Brain microvascular endothelial cell (primary cell): ENCODE results near the gene CSF2.

Experiments
- DNase-seq: peaks from one replicate; pipeline ENCODE4 v3.0.0-alpha.2; 2020
- H3K27ac ChIP-seq: fragments of 250-450 bp; sonication (Bioruptor Pico); 2 replicates; pipeline ENCODE4 v1.5.1; 2020; ENCODE audit warnings: mild to moderate bottlenecking, moderate library complexity
- H3K27me3 ChIP-seq: fragments of 250-450 bp; sonication (Bioruptor Pico); replicated peaks from 2 replicates; pipeline ENCODE4 v1.5.1; 2020; ENCODE audit warnings: mild to moderate bottlenecking
- H3K36me3 ChIP-seq: fragments of 250-450 bp; sonication (Bioruptor Pico); replicated peaks from 2 replicates; pipeline ENCODE4 v1.5.1; 2020; ENCODE audit warnings: mild to moderate bottlenecking
- H3K4me3 ChIP-seq: 2 replicates; pipeline ENCODE4 v1.5.1; 2011; ENCODE audit warnings: low read depth, mild to moderate bottlenecking, control low read depth, low read length, moderate library complexity
- in situ Hi-C: cut with HindIII; loops from 2 replicates; pipeline ENCODE4 v1.10.0; 2017; ENCODE audit warnings: low sequenced_read_pairs, low pct_ligation_motif_present
- TF ChIP-seq, protein P1 (sequence below): IDR thresholded peaks from 2 replicates; pipeline ENCODE4 v1.5.1; 2011; ENCODE audit warnings: low read depth, mild to moderate bottlenecking, moderate library complexity, low read length, control low read depth, inconsistent platforms; ENCODE audit errors: missing control alignments

The CSF2 gene

GRCh38 chr5:132067941-132068808 is 5.4 kb upstream of the CSF2 start:
- TF ChIP-seq, protein P1, sequence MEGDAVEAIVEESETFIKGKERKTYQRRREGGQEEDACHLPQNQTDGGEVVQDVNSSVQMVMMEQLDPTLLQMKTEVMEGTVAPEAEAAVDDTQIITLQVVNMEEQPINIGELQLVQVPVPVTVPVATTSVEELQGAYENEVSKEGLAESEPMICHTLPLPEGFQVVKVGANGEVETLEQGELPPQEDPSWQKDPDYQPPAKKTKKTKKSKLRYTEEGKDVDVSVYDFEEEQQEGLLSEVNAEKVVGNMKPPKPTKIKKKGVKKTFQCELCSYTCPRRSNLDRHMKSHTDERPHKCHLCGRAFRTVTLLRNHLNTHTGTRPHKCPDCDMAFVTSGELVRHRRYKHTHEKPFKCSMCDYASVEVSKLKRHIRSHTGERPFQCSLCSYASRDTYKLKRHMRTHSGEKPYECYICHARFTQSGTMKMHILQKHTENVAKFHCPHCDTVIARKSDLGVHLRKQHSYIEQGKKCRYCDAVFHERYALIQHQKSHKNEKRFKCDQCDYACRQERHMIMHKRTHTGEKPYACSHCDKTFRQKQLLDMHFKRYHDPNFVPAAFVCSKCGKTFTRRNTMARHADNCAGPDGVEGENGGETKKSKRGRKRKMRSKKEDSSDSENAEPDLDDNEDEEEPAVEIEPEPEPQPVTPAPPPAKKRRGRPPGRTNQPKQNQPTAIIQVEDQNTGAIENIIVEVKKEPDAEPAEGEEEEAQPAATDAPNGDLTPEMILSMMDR = no peak
- in situ Hi-C loops = no loop called here

GRCh38 chr5:132069561-132069960 is 4.0 kb upstream of the CSF2 start:
- no peak for DNase-seq
- H3K27ac ChIP-seq = no peak overlapping the region
- in situ Hi-C loops = no loop called here
- H3K36me3 ChIP-seq = no peaks in the 10 kb centered on the region
- TF ChIP-seq, protein P1 = no peak
- no peaks in the 10 kb centered on the region for H3K27me3 ChIP-seq
- no peak overlapping the region for H3K4me3 ChIP-seq

More at GRCh38 chr5:132067941-132068808, 5.4 kb upstream of the CSF2 start:
- Histone ChIP-seq H3K27me3 (no peaks in the 10 kb centered on the region), H3K36me3 (no peaks in the 10 kb centered on the region), H3K4me3 (no peak overlapping the region), H3K27ac (no peak overlapping the region)
- no peak for DNase-seq

GRCh38 chr5:132069994-132070393 is 3.6 kb upstream of the CSF2 start:
- TF ChIP-seq, protein P1 = no peak
- Histone ChIP-seq H3K4me3 (no peak overlapping the region), H3K27ac (no peak overlapping the region), H3K27me3 (no peaks in the 10 kb centered on the region), H3K36me3 (no peaks in the 10 kb centered on the region)
- DNase-seq = no peak
- in situ Hi-C loops = no loop called here

DNA sequence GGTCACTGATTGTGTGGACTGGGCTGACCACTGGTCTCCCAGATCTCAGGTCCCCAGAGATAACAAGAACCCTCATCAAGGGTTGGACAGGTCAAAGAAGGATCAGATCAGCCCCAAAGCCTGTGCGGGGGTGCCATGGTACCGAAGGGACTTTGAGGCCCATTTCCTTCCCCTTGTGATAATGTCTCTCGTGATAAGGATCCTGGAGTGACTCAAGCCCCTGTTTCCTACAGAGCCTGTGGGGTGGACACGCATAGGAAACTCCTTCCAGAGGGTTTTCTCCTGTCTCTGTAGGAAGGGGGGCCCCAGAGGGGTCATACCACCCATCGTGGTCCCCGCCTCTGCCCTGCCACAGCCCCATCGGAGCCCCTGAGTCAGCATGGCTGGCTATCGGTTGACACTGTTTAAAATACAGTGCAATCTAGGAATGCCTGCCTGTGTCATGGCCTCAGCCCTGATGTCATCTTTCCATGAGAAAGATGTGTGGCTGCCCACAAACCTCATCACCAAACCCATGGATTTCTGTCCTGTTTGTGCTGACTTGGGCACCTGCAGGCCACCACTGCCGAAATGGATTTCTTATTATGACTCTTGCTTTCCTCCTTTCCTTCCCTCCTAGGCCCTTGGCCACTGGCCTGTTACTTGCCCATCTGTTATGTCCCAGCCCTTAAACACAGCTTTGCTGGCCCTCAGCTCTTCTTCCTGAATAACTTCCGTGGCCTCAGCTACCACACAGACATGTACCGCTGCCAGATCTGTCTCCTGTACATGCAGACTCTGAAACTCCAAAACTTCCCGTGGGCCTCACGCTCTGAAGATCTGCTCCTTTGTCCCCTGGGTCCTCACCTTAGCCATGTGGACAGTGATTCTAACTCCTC is 2.9 kb upstream of the CSF2 start:
- DNase-seq = peak; percentile 41
- H3K36me3 ChIP-seq = no peaks in the 10 kb centered on the region
- in situ Hi-C loops = no loop called here
- no peaks in the 10 kb centered on the region for H3K27me3 ChIP-seq
- TF ChIP-seq, protein P1 = no peak
- H3K4me3 ChIP-seq = no peak overlapping the region
- H3K27ac ChIP-seq = no peak overlapping the region

DNA sequence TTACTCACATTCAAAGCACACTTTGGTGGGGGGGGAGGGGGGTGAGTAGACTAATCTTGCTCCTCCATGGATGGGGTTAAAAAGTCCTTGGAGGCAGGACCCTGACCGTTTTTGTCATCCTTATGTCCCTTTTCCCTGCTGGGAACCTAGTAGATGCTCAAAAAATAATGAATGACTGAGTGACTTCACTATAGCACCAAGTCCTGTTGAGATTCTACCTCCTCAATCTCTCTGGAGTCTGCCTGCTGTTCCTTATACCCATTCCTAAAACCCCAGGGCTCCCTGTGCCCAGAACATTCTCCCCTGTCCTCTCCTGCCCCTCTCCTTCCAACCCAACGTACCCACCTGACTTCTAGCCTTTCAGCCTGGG is 2.3 kb upstream of the CSF2 start:
- H3K27ac ChIP-seq = no peak overlapping the region
- H3K4me3 ChIP-seq = no peak overlapping the region
- H3K27me3 ChIP-seq = no peaks in the 10 kb centered on the region
- H3K36me3 ChIP-seq = no peaks in the 10 kb centered on the region
- TF ChIP-seq, protein P1 = no peak
- in situ Hi-C loops = no loop called here
- no peak for DNase-seq
